GM23338 (cell line): ENCODE data around the gene TRIM54. TPM values are rescaled to one million over a fixed set of nuclear protein-coding genes. Genes with fewer than 3 reads are reported as not detected.

ENCODE experiments used
- ATAC-seq: fragments of 200-7000 bp; cut with Tn5 transposase; 3 replicates; pipeline ENCODE4 v1.9.1; 2020
- DNase-seq: peaks from one replicate; pipeline ENCODE4 v3.0.0-alpha.2; 2015; ENCODE audit warnings: low spot score
- H2AFZ ChIP-seq: fragments of 200-600 bp; sonication (generic); 2 replicates; pipeline ENCODE4 v1.8.0; 2016; ENCODE audit warnings: antibody characterized with exemption, mild to moderate bottlenecking, moderate library complexity
- H3F3A ChIP-seq: fragments of 200-600 bp; sonication (generic); replicated peaks from 2 replicates; pipeline ENCODE4 v1.8.0; 2017; ENCODE audit warnings: antibody characterized with exemption, mixed run types, low read depth
- H3K27ac ChIP-seq: fragments of 200-600 bp; sonication (generic); 2 replicates; pipeline ENCODE4 v1.6.1; 2016; ENCODE audit warnings: low read depth
- H3K27me3 ChIP-seq: fragments of 200-600 bp; sonication (generic); 2 replicates; pipeline ENCODE4 v1.8.0; 2016; ENCODE audit warnings: mild to moderate bottlenecking, mixed run types, moderate library complexity; ENCODE audit not compliant: insufficient read depth
- H3K36me3 ChIP-seq: fragments of 200-600 bp; sonication (generic); 2 replicates; pipeline ENCODE4 v1.8.0; 2016; ENCODE audit warnings: mild to moderate bottlenecking; ENCODE audit not compliant: insufficient read depth
- H3K4me1 ChIP-seq: fragments of 200-600 bp; sonication (generic); 2 replicates; pipeline ENCODE4 v1.8.0; 2016; ENCODE audit warnings: mild to moderate bottlenecking, moderate library complexity; ENCODE audit not compliant: insufficient read depth
- H3K4me2 ChIP-seq: fragments of 200-600 bp; sonication (generic); 2 replicates; pipeline ENCODE4 v1.7.1; 2017; ENCODE audit warnings: mixed run types
- H3K4me3 ChIP-seq: fragments of 200-600 bp; sonication (generic); 2 replicates; pipeline ENCODE4 v1.6.1; 2016; ENCODE audit warnings: mixed run types
- H3K79me2 ChIP-seq: fragments of 200-600 bp; sonication (generic); replicated peaks from 2 replicates; pipeline ENCODE4 v1.8.0; 2017; ENCODE audit warnings: mild to moderate bottlenecking; ENCODE audit not compliant: insufficient read depth
- H3K9me2 ChIP-seq: fragments of 200-600 bp; sonication (generic); 2 replicates; pipeline ENCODE4 v1.8.0; 2017; ENCODE audit not compliant: insufficient read depth
- H4K20me1 ChIP-seq: fragments of 200-600 bp; sonication (generic); replicated peaks from 2 replicates; pipeline ENCODE4 v1.8.0; 2017; ENCODE audit warnings: mild to moderate bottlenecking; ENCODE audit not compliant: insufficient read depth
- H3K27ac Mint-ChIP-seq: 2 replicates; pipeline ENCODE4 v1.8.0; 2020; ENCODE audit warnings: inconsistent platforms, mild to moderate bottlenecking, moderate library complexity, mixed read lengths
- H3K27me3 Mint-ChIP-seq: 3 replicates; pipeline ENCODE4 v1.8.0; 2022; ENCODE audit warnings: low read depth, mild to moderate bottlenecking, moderate library complexity, mixed read lengths, inconsistent platforms; ENCODE audit not compliant: insufficient read depth, poor library complexity
- H3K36me3 Mint-ChIP-seq: 3 replicates; pipeline ENCODE4 v1.8.0; 2021; ENCODE audit warnings: low read depth, mild to moderate bottlenecking, inconsistent platforms, moderate library complexity, mixed read lengths
- H3K4me1 Mint-ChIP-seq: 3 replicates; pipeline ENCODE4 v1.8.0; 2020; ENCODE audit warnings: mild to moderate bottlenecking, inconsistent platforms, mixed read lengths
- H3K4me3 Mint-ChIP-seq: 3 replicates; pipeline ENCODE4 v1.8.0; 2021; ENCODE audit warnings: moderate library complexity, mild to moderate bottlenecking, inconsistent platforms, mixed read lengths
- H3K9me3 Mint-ChIP-seq: 3 replicates; pipeline ENCODE4 v1.8.0; 2020; ENCODE audit warnings: moderate library complexity, mild to moderate bottlenecking, inconsistent platforms, mixed read lengths
- EZH2 ChIP-seq: fragments of 200-600 bp; sonication (generic); IDR thresholded peaks from one replicate; pipeline ENCODE4 v1.8.0; 2017; ENCODE audit warnings: antibody characterized with exemption, mild to moderate bottlenecking, low read depth; ENCODE audit not compliant: unreplicated experiment
- EZH2phosphoT487 ChIP-seq: fragments of 200-600 bp; sonication (generic); IDR thresholded peaks from one replicate; pipeline ENCODE4 v1.8.1; 2018; ENCODE audit warnings: antibody characterized with exemption; ENCODE audit not compliant: unreplicated experiment
- JUNB ChIP-seq: IDR thresholded peaks from one replicate; pipeline ENCODE4 v1.6.1; 2016; ENCODE audit warnings: antibody characterized with exemption; ENCODE audit not compliant: unreplicated experiment
- NANOG ChIP-seq: IDR thresholded peaks from 2 replicates; pipeline ENCODE4 v1.6.1; 2016; ENCODE audit warnings: antibody characterized with exemption, borderline replicate concordance
- STAT1 ChIP-seq: IDR thresholded peaks from one replicate; pipeline ENCODE4 v1.6.1; 2016; ENCODE audit warnings: antibody characterized with exemption; ENCODE audit not compliant: unreplicated experiment
- polyA plus RNA-seq: library from polyadenylated mRNA; unstranded; fragments of >200 nt; fragmentation: Nextera tagmentation; extraction: Ambion mirVana; gene quantifications from 2 replicates; pipeline ENCODE4 v1.2.1, GENCODE V29; 2016
- total RNA-seq: library from RNA; depleted of rRNA; stranded (reverse); fragments of >200 nt; shearing (Covaris generic); gene quantifications from 2 replicates; pipeline ENCODE4 v1.2.3, GENCODE V29; 2014
- TF ChIP-seq, protein P1 (sequence below), 2 experiments: fragments of 200-600 bp in 1 of 2; sonication (generic) in 1 of 2; conservative IDR thresholded peaks; 2 replicates each; pipeline versions ENCODE4 v1.5.1 to v1.6.1; 2016 to 2017; ENCODE audit warnings: antibody characterized with exemption in 2 of 2, low read depth in 2 of 2, mild to moderate bottlenecking in 2 of 2, moderate library complexity in 1 of 2
- TF ChIP-seq, protein P2 (sequence below): IDR thresholded peaks from one replicate; pipeline ENCODE4 v1.6.1; 2018; ENCODE audit warnings: antibody characterized with exemption; ENCODE audit not compliant: unreplicated experiment
- TF ChIP-seq, protein P3 (sequence below): IDR thresholded peaks from 2 replicates; pipeline ENCODE4 v1.6.1; 2016; ENCODE audit warnings: antibody characterized with exemption

TRIM54 gene
- total and polyA plus RNA-seq, 2 experiments from 2014 or later: 1.6 to 3.3 TPM

DNA sequence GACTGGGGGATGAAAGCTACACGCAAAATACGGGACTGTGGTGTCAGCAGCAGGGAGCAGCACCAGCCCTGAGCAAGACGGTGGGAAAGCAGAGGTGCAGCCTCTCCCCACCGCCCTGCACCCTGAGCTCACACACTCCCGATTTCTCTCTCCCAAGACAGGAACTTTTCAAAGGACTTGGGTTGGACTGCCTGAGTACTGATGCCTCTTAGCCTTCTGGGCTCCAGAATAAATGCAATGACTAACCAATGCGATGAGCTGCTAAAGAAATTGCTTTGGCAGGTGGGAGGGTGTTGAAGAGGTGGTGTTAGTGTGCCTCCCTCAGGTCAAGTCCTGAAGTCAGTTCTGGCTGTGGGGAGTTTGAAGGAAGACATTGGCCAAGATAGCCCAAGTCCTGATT is 9.6 kb downstream of the TRIM54 start:
- Mint-ChIP-seq H3K27me3 (peaks cover 2% of the 10 kb centered on the region), H3K4me1 (peaks cover 15% of the 10 kb centered on the region), H3K36me3 (no peaks in the 10 kb centered on the region), H3K4me3 (peak overlapping the region; percentile 6; the same call in 1 of the 3 replicates), H3K27ac (peak overlapping the region; percentile 47; the same call in 1 of the 2 replicates), H3K9me3 (no peaks in the 10 kb centered on the region)
- Histone ChIP-seq H2AFZ (peak overlapping the region; percentile 16; the same call in 1 of the 2 replicates), H3K4me1 (peaks cover 8% of the 10 kb centered on the region), H3K79me2 (no peaks in the 10 kb centered on the region), H3F3A (peaks cover under 1% of the 10 kb centered on the region; the same call in 1 of the 2 replicates), H3K27me3 (no peaks in the 10 kb centered on the region), H3K36me3 (no peaks in the 10 kb centered on the region), H3K9me2 (no peaks in the 10 kb centered on the region), H3K27ac (no peak overlapping the region), H3K4me2 (no peak overlapping the region), H4K20me1 (no peaks in the 10 kb centered on the region), H3K4me3 (no peak overlapping the region)
- no peak for TF ChIP-seq NANOG
- TF ChIP-seq, protein P1, sequence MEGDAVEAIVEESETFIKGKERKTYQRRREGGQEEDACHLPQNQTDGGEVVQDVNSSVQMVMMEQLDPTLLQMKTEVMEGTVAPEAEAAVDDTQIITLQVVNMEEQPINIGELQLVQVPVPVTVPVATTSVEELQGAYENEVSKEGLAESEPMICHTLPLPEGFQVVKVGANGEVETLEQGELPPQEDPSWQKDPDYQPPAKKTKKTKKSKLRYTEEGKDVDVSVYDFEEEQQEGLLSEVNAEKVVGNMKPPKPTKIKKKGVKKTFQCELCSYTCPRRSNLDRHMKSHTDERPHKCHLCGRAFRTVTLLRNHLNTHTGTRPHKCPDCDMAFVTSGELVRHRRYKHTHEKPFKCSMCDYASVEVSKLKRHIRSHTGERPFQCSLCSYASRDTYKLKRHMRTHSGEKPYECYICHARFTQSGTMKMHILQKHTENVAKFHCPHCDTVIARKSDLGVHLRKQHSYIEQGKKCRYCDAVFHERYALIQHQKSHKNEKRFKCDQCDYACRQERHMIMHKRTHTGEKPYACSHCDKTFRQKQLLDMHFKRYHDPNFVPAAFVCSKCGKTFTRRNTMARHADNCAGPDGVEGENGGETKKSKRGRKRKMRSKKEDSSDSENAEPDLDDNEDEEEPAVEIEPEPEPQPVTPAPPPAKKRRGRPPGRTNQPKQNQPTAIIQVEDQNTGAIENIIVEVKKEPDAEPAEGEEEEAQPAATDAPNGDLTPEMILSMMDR (conservative IDR thresholded peaks at IDR 0.05; ENCODE audit: low read depth in 2 of 2): peak; percentile 65 to 86
- peak; percentile 95 for ATAC-seq
- peak; percentile 77 for DNase-seq

DNA sequence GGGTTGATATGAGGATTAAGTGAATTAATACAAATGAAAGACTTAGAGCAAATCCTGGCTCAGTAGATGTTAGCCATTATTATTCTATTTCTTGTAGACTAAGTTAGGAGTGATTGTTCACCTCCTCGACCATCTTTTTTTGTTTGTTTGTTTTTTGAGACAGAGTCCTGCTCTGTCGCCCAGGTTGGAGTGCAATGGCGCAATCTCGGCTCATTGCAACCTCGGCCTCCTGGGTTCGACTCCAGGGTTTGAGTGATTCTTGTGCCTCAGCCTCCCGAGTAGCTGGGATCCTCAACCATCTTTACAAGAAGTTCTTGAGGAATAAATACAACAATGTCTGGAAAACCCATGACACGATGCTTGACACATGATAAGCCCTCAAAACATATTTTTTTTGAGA is 12.7 kb downstream of the TRIM54 start:
- Mint-ChIP-seq H3K27ac (no peak overlapping the region), H3K4me3 (no peak overlapping the region)

More for the DNA sequence above, 12.7 kb downstream of the TRIM54 start:
- Mint-ChIP-seq H3K36me3 (no peaks in the 10 kb centered on the region), H3K27me3 (peaks cover 3% of the 10 kb centered on the region), H3K4me1 (peaks cover 12% of the 10 kb centered on the region), H3K9me3 (no peaks in the 10 kb centered on the region)
- no peak overlapping the region for H2AFZ ChIP-seq
- no peaks in the 10 kb centered on the region for H3K9me2 ChIP-seq
- H3K27me3 ChIP-seq: no peaks in the 10 kb centered on the region
- H3K36me3 ChIP-seq: no peaks in the 10 kb centered on the region
- H3K4me2 ChIP-seq: no peak overlapping the region
- ATAC-seq (no peak), DNase-seq (no peak)
- no peak overlapping the region for H3K4me3 ChIP-seq
- peaks cover 8% of the 10 kb centered on the region for H3K4me1 ChIP-seq
- H3F3A ChIP-seq: no peaks in the 10 kb centered on the region
- H4K20me1 ChIP-seq: no peaks in the 10 kb centered on the region
- H3K27ac ChIP-seq: no peak overlapping the region
- H3K79me2 ChIP-seq: no peaks in the 10 kb centered on the region
- TF ChIP-seq, protein P2, sequence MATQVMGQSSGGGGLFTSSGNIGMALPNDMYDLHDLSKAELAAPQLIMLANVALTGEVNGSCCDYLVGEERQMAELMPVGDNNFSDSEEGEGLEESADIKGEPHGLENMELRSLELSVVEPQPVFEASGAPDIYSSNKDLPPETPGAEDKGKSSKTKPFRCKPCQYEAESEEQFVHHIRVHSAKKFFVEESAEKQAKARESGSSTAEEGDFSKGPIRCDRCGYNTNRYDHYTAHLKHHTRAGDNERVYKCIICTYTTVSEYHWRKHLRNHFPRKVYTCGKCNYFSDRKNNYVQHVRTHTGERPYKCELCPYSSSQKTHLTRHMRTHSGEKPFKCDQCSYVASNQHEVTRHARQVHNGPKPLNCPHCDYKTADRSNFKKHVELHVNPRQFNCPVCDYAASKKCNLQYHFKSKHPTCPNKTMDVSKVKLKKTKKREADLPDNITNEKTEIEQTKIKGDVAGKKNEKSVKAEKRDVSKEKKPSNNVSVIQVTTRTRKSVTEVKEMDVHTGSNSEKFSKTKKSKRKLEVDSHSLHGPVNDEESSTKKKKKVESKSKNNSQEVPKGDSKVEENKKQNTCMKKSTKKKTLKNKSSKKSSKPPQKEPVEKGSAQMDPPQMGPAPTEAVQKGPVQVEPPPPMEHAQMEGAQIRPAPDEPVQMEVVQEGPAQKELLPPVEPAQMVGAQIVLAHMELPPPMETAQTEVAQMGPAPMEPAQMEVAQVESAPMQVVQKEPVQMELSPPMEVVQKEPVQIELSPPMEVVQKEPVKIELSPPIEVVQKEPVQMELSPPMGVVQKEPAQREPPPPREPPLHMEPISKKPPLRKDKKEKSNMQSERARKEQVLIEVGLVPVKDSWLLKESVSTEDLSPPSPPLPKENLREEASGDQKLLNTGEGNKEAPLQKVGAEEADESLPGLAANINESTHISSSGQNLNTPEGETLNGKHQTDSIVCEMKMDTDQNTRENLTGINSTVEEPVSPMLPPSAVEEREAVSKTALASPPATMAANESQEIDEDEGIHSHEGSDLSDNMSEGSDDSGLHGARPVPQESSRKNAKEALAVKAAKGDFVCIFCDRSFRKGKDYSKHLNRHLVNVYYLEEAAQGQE: no peak
- TF ChIP-seq NANOG: no peak
- no peak for TF ChIP-seq STAT1
- TF ChIP-seq, protein P3, sequence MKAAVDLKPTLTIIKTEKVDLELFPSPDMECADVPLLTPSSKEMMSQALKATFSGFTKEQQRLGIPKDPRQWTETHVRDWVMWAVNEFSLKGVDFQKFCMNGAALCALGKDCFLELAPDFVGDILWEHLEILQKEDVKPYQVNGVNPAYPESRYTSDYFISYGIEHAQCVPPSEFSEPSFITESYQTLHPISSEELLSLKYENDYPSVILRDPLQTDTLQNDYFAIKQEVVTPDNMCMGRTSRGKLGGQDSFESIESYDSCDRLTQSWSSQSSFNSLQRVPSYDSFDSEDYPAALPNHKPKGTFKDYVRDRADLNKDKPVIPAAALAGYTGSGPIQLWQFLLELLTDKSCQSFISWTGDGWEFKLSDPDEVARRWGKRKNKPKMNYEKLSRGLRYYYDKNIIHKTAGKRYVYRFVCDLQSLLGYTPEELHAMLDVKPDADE: no peak
- no peak for TF ChIP-seq EZH2
- TF ChIP-seq, protein P1 (conservative IDR thresholded peaks at IDR 0.05; ENCODE audit: low read depth in 2 of 2): no peak
- no peak for TF ChIP-seq EZH2phosphoT487
- TF ChIP-seq JUNB: no peak
